HEK293 (cell line): ENCODE measurements around the gene TACR2.
"Not testable (repeated sequence)": the region's sequence is repeated elsewhere in the genome, so short reads cannot be mapped to it uniquely, and the experiment has no call there.

Experiments used
- CTCF ChIA-PET: fragments of 350-600 bp; formaldehyde crosslinking; extraction: SDS; loops from one replicate; lab custom pipeline; 2021; ENCODE audit warnings: antibody characterized with exemption; lab: Yijun Ruan, JAX
- POLR2A ChIA-PET: fragments of 300-600 bp; formaldehyde crosslinking; extraction: SDS; loops from one replicate; lab custom pipeline; 2020; ENCODE audit warnings: antibody characterized with exemption, inconsistent platforms; lab: Yijun Ruan, JAX
- H3K27ac ChIP-seq: fragments of 200-500 bp; sonication (Bioruptor generic); 2 replicates; pipeline ENCODE4 v1.5.1; 2014; ENCODE audit warnings: low read depth, low read length, control low read depth, inconsistent platforms; ENCODE audit errors: extremely low read depth
- H3K36me3 ChIP-seq, 2 experiments: fragments of 200-500 bp in 1 of 2; sonication (Bioruptor generic) in 1 of 2; 1 replicate in 1 of 2; 2 replicates in 1 of 2; pipeline ENCODE4 v1.5.1; 2014 to 2017; ENCODE audit warnings: inconsistent platforms in 2 of 2, low read length in 2 of 2; ENCODE audit not compliant: control insufficient read depth in 2 of 2, insufficient read depth in 1 of 2
- H3K4me1 ChIP-seq: fragments of 200-500 bp; sonication (Bioruptor generic); 2 replicates; pipeline ENCODE4 v1.5.1; 2014; ENCODE audit warnings: mild to moderate bottlenecking, low read length, inconsistent platforms; ENCODE audit not compliant: control insufficient read depth, insufficient read depth
- H3K4me3 ChIP-seq: 2 replicates; pipeline ENCODE4 v1.5.1; 2011; ENCODE audit warnings: low read depth, mild to moderate bottlenecking, control low read depth, low read length, moderate library complexity
- H3K9me3 ChIP-seq: fragments of 200-500 bp; sonication (Bioruptor generic); 2 replicates; pipeline ENCODE4 v1.5.1; 2014; ENCODE audit warnings: low read depth, low read length, inconsistent platforms; ENCODE audit not compliant: control insufficient read depth, insufficient read depth
- ATF2 ChIP-seq: fragments of 450-650 bp; formaldehyde crosslinking; IDR thresholded peaks from 2 replicates; pipeline ENCODE4 v1.5.1; 2016; ENCODE audit warnings: missing biosample characterization, missing genetic modification characterization, low read depth
- BCL11A ChIP-seq: fragments of 450-650 bp; formaldehyde crosslinking; IDR thresholded peaks from 2 replicates; pipeline ENCODE4 v1.5.1; 2016; ENCODE audit warnings: low read depth, missing biosample characterization, missing genetic modification characterization
- BCL6B ChIP-seq: fragments of 450-650 bp; formaldehyde crosslinking; IDR thresholded peaks from 2 replicates; pipeline ENCODE4 v1.5.1; 2017; ENCODE audit warnings: missing biosample characterization, missing genetic modification characterization
- CTCF ChIP-seq: fragments of 450-650 bp; formaldehyde crosslinking; IDR thresholded peaks from 2 replicates; pipeline ENCODE4 v1.5.1; 2016; ENCODE audit warnings: missing biosample characterization, missing genetic modification characterization
- EGR2 ChIP-seq: fragments of 450-650 bp; formaldehyde crosslinking; IDR thresholded peaks from 2 replicates; pipeline ENCODE4 v1.5.1; 2016; ENCODE audit warnings: low read depth, missing biosample characterization, missing genetic modification characterization
- GLI2 ChIP-seq: fragments of 450-650 bp; formaldehyde crosslinking; IDR thresholded peaks from 2 replicates; pipeline ENCODE4; 2017; ENCODE audit warnings: missing biosample characterization, missing genetic modification characterization, low read depth, borderline replicate concordance
- GLIS1 ChIP-seq: fragments of 450-650 bp; formaldehyde crosslinking; IDR thresholded peaks from 2 replicates; pipeline ENCODE4 v1.5.1; 2016; ENCODE audit warnings: missing biosample characterization, missing genetic modification characterization
- IKZF3 ChIP-seq: fragments of 450-650 bp; IDR thresholded peaks from 2 replicates; pipeline ENCODE4 v1.5.0; 2018; ENCODE audit warnings: missing biosample characterization, mild to moderate bottlenecking, missing genetic modification characterization, moderate library complexity
- PRDM6 ChIP-seq: fragments of 450-650 bp; formaldehyde crosslinking; IDR thresholded peaks from 2 replicates; pipeline ENCODE4 v1.5.1; 2017; ENCODE audit warnings: missing biosample characterization, missing genetic modification characterization
- WT1 ChIP-seq: fragments of 450-650 bp; formaldehyde crosslinking; IDR thresholded peaks from 2 replicates; pipeline ENCODE4 v1.5.1; 2016; ENCODE audit warnings: missing biosample characterization, missing genetic modification characterization
- ZBTB17 ChIP-seq: fragments of 450-650 bp; formaldehyde crosslinking; IDR thresholded peaks from 2 replicates; pipeline ENCODE4 v1.5.1; 2016; ENCODE audit warnings: missing biosample characterization, missing genetic modification characterization
- ZBTB20 ChIP-seq: fragments of 450-650 bp; formaldehyde crosslinking; IDR thresholded peaks from 2 replicates; pipeline ENCODE4 v1.5.1; 2016; ENCODE audit warnings: missing biosample characterization, missing genetic modification characterization
- ZIC2 ChIP-seq: fragments of 450-650 bp; formaldehyde crosslinking; IDR thresholded peaks from 2 replicates; pipeline ENCODE4 v1.5.1; 2016; ENCODE audit warnings: missing biosample characterization, missing genetic modification characterization
- ZNF266 ChIP-seq: fragments of 450-650 bp; formaldehyde crosslinking; IDR thresholded peaks from 2 replicates; pipeline ENCODE4 v1.5.1; 2016; ENCODE audit warnings: missing biosample characterization, missing genetic modification characterization, low read depth
- ZNF423 ChIP-seq: fragments of 450-650 bp; formaldehyde crosslinking; IDR thresholded peaks from 2 replicates; pipeline ENCODE4 v1.5.1; 2016; ENCODE audit warnings: missing biosample characterization, missing genetic modification characterization
- ZNF501 ChIP-seq: fragments of 450-650 bp; formaldehyde crosslinking; IDR thresholded peaks from 2 replicates; pipeline ENCODE4 v1.5.1; 2016; ENCODE audit warnings: missing biosample characterization, missing genetic modification characterization
- ZNF558 ChIP-seq: fragments of 450-650 bp; formaldehyde crosslinking; IDR thresholded peaks from 2 replicates; pipeline ENCODE4 v1.5.1; 2016; ENCODE audit warnings: missing biosample characterization, missing genetic modification characterization
- ZNF600 ChIP-seq: fragments of 450-650 bp; formaldehyde crosslinking; IDR thresholded peaks from 2 replicates; pipeline ENCODE4 v1.5.1; 2016; ENCODE audit warnings: missing biosample characterization, missing genetic modification characterization
- ZNF707 ChIP-seq: fragments of 450-650 bp; formaldehyde crosslinking; IDR thresholded peaks from 2 replicates; pipeline ENCODE4 v1.5.1; 2016; ENCODE audit warnings: missing biosample characterization, missing genetic modification characterization
- ZNF843 ChIP-seq: fragments of 450-650 bp; formaldehyde crosslinking; IDR thresholded peaks from 2 replicates; pipeline ENCODE4 v1.5.1; 2016; ENCODE audit warnings: missing biosample characterization, missing genetic modification characterization
- ZXDB ChIP-seq: fragments of 450-650 bp; formaldehyde crosslinking; IDR thresholded peaks from 2 replicates; pipeline ENCODE4 v1.5.1; 2016; ENCODE audit warnings: missing biosample characterization, missing genetic modification characterization

The TACR2 gene

GRCh38 chr10:69451209-69451783, 34.6 kb upstream of the TACR2 start, which contains the start of gene TSPAN15 (continued):
- TF ChIP-seq ATF2 (tag by site-specific recombination) (no peak), ZXDB (peak; percentile 68), WT1 (no peak), ZNF707 (tag by site-specific recombination) (no peak), ZNF558 (tag by site-specific recombination) (no peak)

- not testable (repeated sequence) for H3K27ac ChIP-seq, H3K4me1 ChIP-seq, H3K9me3 ChIP-seq, H3K4me3 ChIP-seq, H3K36me3 ChIP-seq
- CTCF ChIA-PET = interaction anchor here (0.8 to 1.8 kb wide), 15 partner anchors 7 to 84 kb away, joined by 3 to 9 read pairs (median 4); no protein-coding TSS in a partner anchor
- POLR2A ChIA-PET = interaction anchor here (0.7 to 1.0 kb wide), 3 partner anchors 8 to 43 kb away, joined by 3 to 4 read pairs (median 3); no protein-coding TSS in a partner anchor
These were observed 33.7 kb upstream of the TACR2 start for GRCh38 chr10:69450395-69450794.

- H3K36me3 ChIP-seq = no peaks in the 10 kb centered on the region; a peak in 1 of 3 replicates
- no peak overlapping the region for H3K27ac ChIP-seq
- no peaks in the 10 kb centered on the region for H3K9me3 ChIP-seq
- CTCF ChIA-PET = interaction anchor here (0.7 to 1.8 kb wide), 18 partner anchors 8 to 85 kb away, joined by 3 to 9 read pairs (median 4); no protein-coding TSS in a partner anchor
- POLR2A ChIA-PET = interaction anchor here (0.5 kb wide), 1 partner anchor 463 kb away, joined by 3 read pairs; no protein-coding TSS in a partner anchor
- H3K4me3 ChIP-seq = no peak overlapping the region
- peaks cover 3% of the 10 kb centered on the region for H3K4me1 ChIP-seq
- TF ChIP-seq EGR2 (tag by site-specific recombination) = no peak
- TF ChIP-seq ZNF843 = no peak
- no peak for TF ChIP-seq ZNF266 (tag by site-specific recombination)
- no peak for TF ChIP-seq GLI2
- TF ChIP-seq PRDM6 (tag by site-specific recombination) = no peak
- TF ChIP-seq ZIC2 (tag by site-specific recombination) = peak; percentile 59; the same call in 1 of the 2 replicates
- peak; percentile 23; the same call in 1 of the 2 replicates for TF ChIP-seq ZNF423 (tag by site-specific recombination)
- TF ChIP-seq ZBTB20 (tag by site-specific recombination) = peak; percentile 23; the same call in 1 of the 2 replicates
- peak; percentile 40; the same call in 1 of the 2 replicates for TF ChIP-seq ZNF600 (tag by site-specific recombination)
- TF ChIP-seq BCL6B (tag by site-specific recombination) = no peak
- no peak for TF ChIP-seq ZNF501 (tag by site-specific recombination)
- TF ChIP-seq IKZF3 = peak; percentile 62; the same call in 1 of the 2 replicates
- TF ChIP-seq GLIS1 = 0 out of 2 replicates have a peak, but pooled peaks have one; percentile 27
- 0 out of 2 replicates have a peak, but pooled peaks have one; percentile 12 for TF ChIP-seq BCL11A (tag by site-specific recombination)
- 0 out of 2 replicates have a peak, but pooled peaks have one; percentile 21 for TF ChIP-seq CTCF
- peak; percentile 48; the same call in 1 of the 2 replicates for TF ChIP-seq ZBTB17 (tag by site-specific recombination)
These were observed 33.1 kb upstream of the TACR2 start for GRCh38 chr10:69449841-69450240.
